ENCODE data around the gene TRIM60. TPM values are rescaled to one million over a fixed set of nuclear protein-coding genes. Genes with fewer than 3 reads are reported as not detected.

Gene TRIM60
- total RNA-seq, 1 donor from 2014 or later: not detected

GRCh38 chr4:165088366-165088765 lies 56.6 kb downstream of the TRIM60 start:
- no peaks in the 10 kb centered on the region for H3K27me3 ChIP-seq
- Mint-ChIP-seq H3K9me3 (no peaks in the 10 kb centered on the region), H3K4me3 (no peak overlapping the region), H3K4me1 (no peaks in the 10 kb centered on the region), H3K36me3 (peaks cover 19% of the 10 kb centered on the region), H3K27ac (no peak overlapping the region), H3K27me3 (ENCODE audit: insufficient read depth, low read depth) (peaks cover 3% of the 10 kb centered on the region)
- no peaks in the 10 kb centered on the region for H3K4me1 ChIP-seq
- no peaks in the 10 kb centered on the region for H3K79me2 ChIP-seq (ENCODE audit: low read depth)
- no peak overlapping the region for H3K27ac ChIP-seq
- no peak overlapping the region for H3K4me3 ChIP-seq
- no peak for DNase-seq (ENCODE audit: low spot score)
- H2AFZ ChIP-seq (replicated peaks): no peak overlapping the region
- no peak overlapping the region for H3K9ac ChIP-seq
- TF ChIP-seq EZH2 (IDR thresholded peaks at IDR 0.05) (no peak), EZH2phosphoT487 (IDR thresholded peaks at IDR 0.05) (no peak), CTCF (IDR thresholded peaks at IDR 0.05) (no peak)
- no peak overlapping the region for H3K4me2 ChIP-seq
- H3F3A ChIP-seq (ENCODE audit: low read depth): no peaks in the 10 kb centered on the region
- no peaks in the 10 kb centered on the region for H4K20me1 ChIP-seq (ENCODE audit: low read depth)
- H3K36me3 ChIP-seq: no peaks in the 10 kb centered on the region
- H3K9me3 ChIP-seq (ENCODE audit: low read depth): no peaks in the 10 kb centered on the region

Small RNA genes lying within 50 kb of the gene (small RNA-seq; reads per million reads assigned to genes)
- not detected for gene AC106872.12

Other genes starting within 250 kb of the TRIM60 start
- gene APELA, start 154.8 kb upstream of the TRIM60 start, total RNA-seq (ENCODE audit: low replicate concordance): 10.9 and 15.0 TPM in 2 replicates
- gene TRIM61, start 54.3 kb upstream of the TRIM60 start, total RNA-seq (ENCODE audit: low replicate concordance): not detected in 2 replicates
- not detected in 2 replicates for gene TRIM75, start 21.9 kb downstream of the TRIM60 start, total RNA-seq (ENCODE audit: low replicate concordance)
- gene TMEM192, start 80.9 kb downstream of the TRIM60 start, total RNA-seq (ENCODE audit: low replicate concordance): 11.3 and 16.1 TPM in 2 replicates
- gene KLHL2, start 175.6 kb downstream of the TRIM60 start, total RNA-seq (ENCODE audit: low replicate concordance): 18.6 and 24.3 TPM in 2 replicates